ENCODE results near the gene FAM114A1. TPM values are rescaled to one million over a fixed set of nuclear protein-coding genes. Genes with fewer than 3 reads are reported as not detected.

The FAM114A1 gene
- total and polyA plus RNA-seq, 4 donors = 22.1 to 108 (median 53.9) TPM

- Histone ChIP-seq H3K4me1 (ENCODE audit: control insufficient read depth in 4 of 4, insufficient read depth in 4 of 4, low read length in 3 of 4) (no peaks in the 10 kb centered on the region), H3K27ac (ENCODE audit: low read depth in 1 of 2, low read length in 2 of 2) (no peak overlapping the region), H3K9ac (ENCODE audit: low read depth in 1 of 2, low read length in 2 of 2) (no peak overlapping the region), H3K36me3 (ENCODE audit: control insufficient read depth in 4 of 4, insufficient read depth in 3 of 4, low read depth in 1 of 4, low read length in 3 of 4) (peaks cover 9 to 76% (median 47%) of the 10 kb centered on the region in 4 donors), H3K4me3 (ENCODE audit: low read depth in 1 of 3, low read length in 3 of 3) (no peak overlapping the region), H3K27me3 (ENCODE audit: control insufficient read depth in 4 of 4, insufficient read depth in 4 of 4, low read length in 3 of 4) (no peaks in the 10 kb centered on the region), H3K9me3 (ENCODE audit: control insufficient read depth in 4 of 4, low read length in 3 of 4) (no peaks in the 10 kb centered on the region)
- no peak for TF ChIP-seq MAX (IDR thresholded peaks at IDR 0.05)
- TF ChIP-seq RAD21 (IDR thresholded peaks at IDR 0.05) = no peak
- no peak for TF ChIP-seq RXRA (IDR thresholded peaks at IDR 0.05)
- no peak for TF ChIP-seq HNF4G (IDR thresholded peaks at IDR 0.05)
- TF ChIP-seq FOXA2 (IDR thresholded peaks at IDR 0.05) = no peak
- TF ChIP-seq YY1 (IDR thresholded peaks at IDR 0.05) = no peak
- no peak for TF ChIP-seq HNF4A (conservative IDR thresholded peaks at IDR 0.05)
- no peak for TF ChIP-seq EGR1 (IDR thresholded peaks at IDR 0.05; ENCODE audit: low read depth in 2 of 2)
- no peak for TF ChIP-seq NR2F2 (IDR thresholded peaks at IDR 0.05)
- no peak for TF ChIP-seq SP1 (IDR thresholded peaks at IDR 0.05)
- no peak for TF ChIP-seq REST (IDR thresholded peaks at IDR 0.05)
- TF ChIP-seq ZBTB33 (IDR thresholded peaks at IDR 0.05) = no peak
- TF ChIP-seq GABPA (IDR thresholded peaks at IDR 0.05 in 1 of 2, conservative IDR thresholded peaks at IDR 0.05 in 1 of 2) = no peak
- TF ChIP-seq TAF1 (conservative IDR thresholded peaks at IDR 0.05) = no peak
- no peak for TF ChIP-seq ATF3 (IDR thresholded peaks at IDR 0.05)
- TF ChIP-seq CTCF (IDR thresholded peaks at IDR 0.05; ENCODE audit: low read depth, low read length, missing input control) = no peak
- no peak for TF ChIP-seq FOXA1 (IDR thresholded peaks at IDR 0.05)
- no peak for TF ChIP-seq JUND (IDR thresholded peaks at IDR 0.05)
- no peak for DNase-seq (ENCODE audit: low spot score)
- WGBS = 96% methylated on average over 3 of the region's 3 CpGs
Observed at GRCh38 chr4:38928568-38928967, 61.0 kb downstream of the FAM114A1 start.

All from liver (tissue), 9 donors.